Measurements from ENCODE around the gene RBM4.

RBM4 gene

GRCh38 chr11:66659763-66660162 lies 21.3 kb downstream of the RBM4 start:
- DNase-seq, result no peak

GRCh38 chr11:66663741-66664296 lies 25.3 kb downstream of the RBM4 start:
- DNase-seq, result no peak

GRCh38 chr11:66665369-66665768 lies 26.9 kb downstream of the RBM4 start:
- no peak for DNase-seq

GRCh38 chr11:66670816-66671215 lies 32.3 kb downstream of the RBM4 start:
- DNase-seq, result no peak

- DNase-seq, result no peak
Observed at GRCh38 chr11:66674964-66675602, 36.6 kb downstream of the RBM4 start.

- DNase-seq, result no peak
Observed at GRCh38 chr11:66676282-66676919, 37.9 kb downstream of the RBM4 start.

GRCh38 chr11:66676931-66677598 lies 38.6 kb downstream of the RBM4 start:
- no peak for DNase-seq

- peak; percentile 94 to 98 for DNase-seq
Observed at GRCh38 chr11:66677599-66678375, 39.3 kb downstream of the RBM4 start, which contains the start of gene RBM4B. Gene RBM4B (minus strand): TSS chr11:66677887. CDS start chr11:66677079, 808 bp downstream.

GRCh38 chr11:66680966-66681645 lies 42.6 kb downstream of the RBM4 start:
- DNase-seq, result no peak

- DNase-seq, result no peak
Observed at GRCh38 chr11:66683877-66684276, 45.4 kb downstream of the RBM4 start.

GRCh38 chr11:66684635-66685034 lies 46.1 kb downstream of the RBM4 start:
- no peak for DNase-seq

GRCh38 chr11:66685276-66686099 lies 47.0 kb downstream of the RBM4 start:
- no peak for DNase-seq

GRCh38 chr11:66686100-66686785 lies 47.7 kb downstream of the RBM4 start:
- no peak for DNase-seq

- DNase-seq, result no peak
Observed at GRCh38 chr11:66686801-66687750, 48.6 kb downstream of the RBM4 start.

GRCh38 chr11:66687831-66688281 lies 49.4 kb downstream of the RBM4 start:
- DNase-seq, result no peak

GRCh38 chr11:66688561-66689534 lies 50.3 kb downstream of the RBM4 start:
- no peak for DNase-seq

- no peak for DNase-seq
Observed at GRCh38 chr11:66689661-66690590, 51.4 kb downstream of the RBM4 start.

Data from NCI-H446 (cell line).